GM12892 (cell line): ENCODE results near the gene VSTM1.
"Not testable (repeated sequence)": the region's sequence is repeated elsewhere in the genome, so short reads cannot be mapped to it uniquely, and the experiment has no call there.

Experiments used
- POLR2A ChIP-seq: IDR thresholded peaks from 2 replicates; pipeline ENCODE4 v1.6.1; 2011; ENCODE audit warnings: low read depth, low read length, control low read depth
- POLR2AphosphoS5 ChIP-seq: IDR thresholded peaks from 2 replicates; pipeline ENCODE4 v1.6.1; 2011; ENCODE audit warnings: low read depth, low read length, control low read depth
- TAF1 ChIP-seq: IDR thresholded peaks from 2 replicates; pipeline ENCODE4 v1.6.1; 2011; ENCODE audit warnings: low read depth, mild to moderate bottlenecking, control low read depth, low read length, borderline replicate concordance

GRCh38 chr19:54099903-54100255 lies 36.2 kb upstream of the VSTM1 start:
- not testable (repeated sequence) for TF ChIP-seq TAF1, POLR2A, POLR2AphosphoS5
